NCI-H2029 (cell line): Measurements from ENCODE around the gene JAKMIP1.
"Not testable (repeated sequence)": the region's sequence is repeated elsewhere in the genome, so short reads cannot be mapped to it uniquely, and the experiment has no call there.

Experiments
- DNase-seq: peaks from one replicate; lab custom pipeline; 2025; lab: John Stamatoyannopoulos, UW

Gene JAKMIP1

GRCh38 chr4:6143603-6144181 is 56.7 kb downstream of the JAKMIP1 start:
- no peak for DNase-seq

DNA sequence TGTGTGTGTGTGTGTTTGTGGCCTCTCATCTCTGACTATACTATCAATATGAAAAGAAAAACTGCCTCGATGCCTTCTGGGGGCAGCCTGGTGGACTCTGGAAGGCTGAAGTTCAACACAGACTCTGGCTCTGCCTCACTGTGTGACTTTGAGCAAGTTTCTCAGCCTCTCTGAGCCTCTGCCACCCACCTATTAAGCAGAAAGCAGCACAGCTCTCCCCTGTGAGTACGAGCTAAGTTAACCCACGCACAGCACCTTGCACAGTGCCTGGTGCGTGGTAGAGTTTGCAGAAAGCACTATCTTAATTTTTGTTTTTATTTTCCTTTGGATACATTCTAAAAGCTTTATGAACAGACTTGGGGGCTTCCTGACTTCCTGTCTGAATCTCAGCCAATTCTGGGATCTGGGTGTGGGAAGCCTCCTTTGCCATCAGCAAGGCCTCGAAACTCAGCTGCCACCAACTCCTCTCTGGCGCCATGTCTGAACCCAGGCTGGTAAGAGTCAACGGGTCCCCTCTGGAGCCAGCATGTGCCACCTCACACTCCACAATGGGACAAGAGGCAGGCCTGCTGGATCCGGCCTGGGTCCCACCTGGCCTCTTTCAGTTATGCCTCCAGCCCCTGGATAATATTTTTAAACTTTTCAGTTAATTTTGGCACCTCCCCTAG is 57.3 kb downstream of the JAKMIP1 start:
- no peak for DNase-seq

- DNase-seq = no peak
Measured at GRCh38 chr4:6142511-6142910, 57.8 kb downstream of the JAKMIP1 start.

DNA sequence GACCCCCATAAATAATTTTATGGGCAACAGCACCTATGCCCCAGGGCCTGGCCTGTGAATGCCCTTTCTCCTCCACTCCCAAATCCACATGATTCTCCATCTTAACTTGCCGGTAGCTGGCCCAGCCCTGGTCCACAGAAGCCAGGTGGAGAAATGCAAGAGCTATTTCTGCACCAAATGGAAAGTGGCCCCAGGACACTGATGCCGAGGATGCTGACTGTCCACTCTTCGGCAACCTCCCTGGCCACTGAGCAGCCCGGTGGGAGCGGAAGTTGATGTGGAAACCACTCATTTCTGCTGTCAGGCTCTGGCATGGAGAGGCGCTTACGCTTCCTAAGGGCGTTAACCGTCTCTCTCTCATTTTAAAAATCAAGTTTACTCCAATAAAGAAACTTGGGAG is 58.8 kb downstream of the JAKMIP1 start:
- no peak for DNase-seq

DNA sequence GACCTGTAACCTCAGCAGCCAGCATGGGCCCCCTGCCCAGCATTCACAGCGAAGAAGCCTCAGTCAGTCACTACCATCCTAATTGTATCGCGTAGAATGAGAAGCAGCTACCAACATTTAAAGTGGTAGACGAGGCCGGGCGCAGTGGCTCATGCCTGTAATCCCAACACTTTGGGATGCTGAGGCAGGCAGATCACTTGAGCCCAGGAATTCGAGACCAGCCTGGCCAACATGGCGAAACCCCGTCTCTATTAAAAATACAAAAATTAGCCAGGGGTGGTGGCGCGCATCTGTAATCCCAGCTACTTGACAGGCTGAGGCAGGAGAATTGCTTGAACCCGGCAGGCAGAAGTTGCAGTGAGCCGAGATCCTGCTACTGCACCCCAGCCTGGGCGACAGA is 59.3 kb downstream of the JAKMIP1 start:
- DNase-seq = not testable (repeated sequence)

DNA sequence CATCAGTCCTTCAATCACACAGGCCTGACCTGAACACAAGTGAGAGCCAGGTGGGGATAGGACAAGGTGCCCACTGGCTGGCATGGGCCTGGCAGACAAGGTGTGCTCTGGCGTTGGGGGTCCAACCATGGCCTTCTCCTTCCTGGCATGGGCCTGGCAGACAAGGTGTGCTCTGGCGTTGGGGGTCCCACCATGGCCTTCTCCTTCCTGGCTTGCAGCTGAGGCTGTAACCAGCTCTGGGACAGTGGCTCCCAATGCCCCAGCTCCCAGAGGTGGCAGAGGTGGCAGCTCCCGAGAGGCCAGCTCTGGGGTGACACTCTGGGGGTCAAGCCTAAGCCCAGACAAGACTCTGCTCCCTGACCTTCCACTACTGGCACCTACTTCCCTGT is 62.6 kb downstream of the JAKMIP1 start:
- DNase-seq = no peak

DNA sequence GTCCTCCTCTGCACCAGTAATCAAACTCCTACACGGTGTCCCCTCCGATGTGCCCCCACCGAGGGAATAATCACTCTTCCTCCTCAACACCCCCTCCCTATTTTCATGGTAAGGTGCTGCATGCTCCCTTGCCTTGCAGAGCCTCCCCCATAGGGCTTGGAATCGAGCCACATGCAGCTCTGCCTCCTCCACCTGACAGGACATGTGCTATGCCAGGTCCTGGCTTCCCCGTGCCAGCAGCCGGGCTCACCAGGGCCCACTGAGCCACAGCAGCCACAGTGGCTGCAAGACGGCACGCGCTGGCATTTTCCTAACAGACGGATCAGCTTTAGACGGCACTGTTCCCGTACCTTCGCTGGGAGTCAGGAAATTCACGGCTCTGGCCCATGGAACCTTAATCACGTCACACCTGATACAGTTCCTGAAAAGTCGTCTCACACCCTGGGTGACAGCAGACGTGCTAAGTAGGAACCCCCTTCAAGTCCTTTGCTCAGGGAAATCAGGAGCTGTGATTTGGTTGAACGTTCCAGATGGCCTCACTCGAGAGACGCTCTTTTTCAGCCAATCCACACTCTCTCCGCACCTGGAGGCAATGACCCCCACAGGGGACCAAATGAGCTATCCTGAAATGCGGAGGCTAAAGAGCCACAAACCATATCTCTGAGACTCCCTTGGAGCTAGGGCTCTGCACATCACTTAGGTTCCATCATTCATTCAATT is 63.2 kb downstream of the JAKMIP1 start:
- no peak for DNase-seq

- DNase-seq = no peak
Measured at GRCh38 chr4:6134612-6135220, 65.6 kb downstream of the JAKMIP1 start.

GRCh38 chr4:6132716-6133115 is 67.6 kb downstream of the JAKMIP1 start:
- DNase-seq = no peak

GRCh38 chr4:6128221-6128850 is 72.0 kb downstream of the JAKMIP1 start:
- peak; percentile 92 for DNase-seq

- no peak for DNase-seq
Measured at GRCh38 chr4:6126971-6127745, 73.2 kb downstream of the JAKMIP1 start.

GRCh38 chr4:6125103-6125651 is 75.2 kb downstream of the JAKMIP1 start:
- no peak for DNase-seq

- no peak for DNase-seq
Measured at GRCh38 chr4:6124386-6125102, 75.8 kb downstream of the JAKMIP1 start.

DNA sequence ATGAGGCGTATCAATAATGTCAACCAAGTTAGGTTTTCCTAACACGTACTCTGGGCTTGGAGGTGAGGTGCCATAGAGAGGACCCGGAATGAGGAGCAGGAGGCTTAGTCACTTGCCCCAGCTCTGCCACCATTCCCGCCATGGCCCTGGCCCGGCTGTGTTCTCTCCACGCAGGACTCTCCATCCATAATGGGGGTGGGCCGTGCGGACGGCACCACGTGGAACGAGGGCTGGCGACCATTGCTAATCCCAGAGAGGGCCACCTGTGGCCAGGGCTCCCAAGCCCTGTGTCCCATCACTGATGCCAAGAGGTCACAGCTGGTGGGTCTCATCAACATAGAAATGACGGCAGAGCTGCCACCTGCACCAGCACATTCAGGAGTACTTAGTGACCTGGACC is 76.4 kb downstream of the JAKMIP1 start:
- DNase-seq = no peak

DNA sequence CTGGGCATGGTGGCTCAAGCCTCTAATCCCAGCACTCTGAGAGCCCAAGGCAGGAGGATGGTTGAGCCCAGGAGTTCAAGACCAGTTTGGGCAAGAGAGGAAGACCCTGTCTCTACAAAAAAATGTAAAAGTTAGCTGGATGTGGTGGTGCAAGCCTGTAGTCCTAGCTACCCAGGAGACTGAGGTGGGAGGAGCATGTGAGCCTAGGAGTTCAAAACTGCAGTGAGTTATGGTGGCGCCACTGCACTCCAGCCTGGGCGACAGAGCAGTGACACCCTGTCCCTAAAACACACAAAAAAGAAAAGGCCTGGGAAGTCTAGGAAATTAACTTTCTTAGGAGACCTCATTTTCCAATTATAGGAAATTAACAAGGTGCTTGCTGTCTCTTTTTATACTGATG is 76.8 kb downstream of the JAKMIP1 start:
- DNase-seq = no peak

- DNase-seq = no peak
Measured at GRCh38 chr4:6123116-6123515, 77.2 kb downstream of the JAKMIP1 start.

DNA sequence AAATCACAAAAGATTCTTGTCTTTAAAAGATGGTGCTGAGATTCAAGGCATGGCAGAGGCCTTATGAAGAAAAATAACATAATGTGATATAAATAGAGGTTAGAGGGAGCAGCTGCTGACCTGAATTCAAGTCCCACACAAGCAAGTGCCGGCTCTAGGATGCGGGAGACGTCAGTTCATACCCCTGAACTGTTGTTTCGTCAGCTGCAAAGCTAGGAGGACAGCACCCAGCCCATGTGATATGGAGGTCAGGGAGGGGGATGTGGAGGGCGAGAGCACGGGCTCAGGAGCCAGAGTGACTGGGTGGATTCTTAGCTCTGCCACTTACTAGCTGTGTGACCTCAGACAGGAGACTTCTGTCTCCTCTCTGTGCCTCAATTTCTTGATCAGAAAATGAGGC is 77.9 kb downstream of the JAKMIP1 start:
- no peak for DNase-seq

GRCh38 chr4:6121941-6122340 is 78.4 kb downstream of the JAKMIP1 start:
- no peak for DNase-seq

DNA sequence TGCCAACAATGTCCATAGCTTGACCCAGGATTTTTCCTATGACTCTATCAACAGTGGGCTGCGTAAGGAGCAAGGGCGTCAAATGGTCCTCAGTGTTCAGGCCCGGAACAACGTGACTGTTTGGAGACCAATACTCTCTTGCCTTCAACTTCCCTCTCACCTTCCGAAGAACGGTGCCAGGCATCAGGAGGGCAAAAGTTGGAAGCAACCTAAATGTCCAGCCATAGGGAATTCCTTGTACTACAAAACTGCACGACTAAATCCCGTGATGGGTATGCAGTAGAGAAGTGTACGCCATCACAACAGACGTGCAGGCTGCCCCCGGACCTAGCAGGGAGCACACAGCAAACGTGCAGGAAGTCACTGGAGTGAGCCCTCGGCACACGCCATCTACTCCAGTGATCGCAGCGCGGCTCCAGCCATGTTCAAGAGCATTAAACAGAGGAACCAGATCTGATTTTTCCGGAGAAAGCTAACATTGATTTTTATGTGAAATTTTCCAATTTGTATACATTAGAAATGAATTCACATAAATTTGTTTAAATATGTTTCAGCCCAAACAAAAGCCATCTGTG is 79.0 kb downstream of the JAKMIP1 start:
- no peak for DNase-seq

DNA sequence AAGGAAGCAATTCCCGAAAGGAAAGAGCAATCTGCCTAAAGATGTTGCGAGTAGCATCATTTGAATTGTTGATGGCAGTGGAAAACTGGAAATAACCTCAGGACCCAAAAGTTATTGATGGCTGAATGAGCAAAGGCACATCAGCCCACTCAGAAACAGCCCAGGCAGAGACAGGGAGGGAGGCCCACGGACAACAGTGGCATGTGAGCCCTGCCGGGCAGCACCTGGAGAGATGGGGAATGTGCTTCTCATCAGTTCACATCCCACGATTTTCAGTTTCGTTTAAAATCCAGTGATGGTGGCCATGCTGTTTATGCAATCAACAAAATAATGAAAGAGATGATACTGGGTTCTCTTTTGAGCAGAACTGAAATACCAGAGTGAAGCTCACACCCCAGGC is 80.0 kb downstream of the JAKMIP1 start:
- DNase-seq = no peak
